Measurements from ENCODE around the gene SLC49A3. TPM values are rescaled to one million over a fixed set of nuclear protein-coding genes. Genes with fewer than 3 reads are reported as not detected.

The SLC49A3 gene
- total RNA-seq, 1 experiment from 2014 or later = 0.47 TPM

DNA sequence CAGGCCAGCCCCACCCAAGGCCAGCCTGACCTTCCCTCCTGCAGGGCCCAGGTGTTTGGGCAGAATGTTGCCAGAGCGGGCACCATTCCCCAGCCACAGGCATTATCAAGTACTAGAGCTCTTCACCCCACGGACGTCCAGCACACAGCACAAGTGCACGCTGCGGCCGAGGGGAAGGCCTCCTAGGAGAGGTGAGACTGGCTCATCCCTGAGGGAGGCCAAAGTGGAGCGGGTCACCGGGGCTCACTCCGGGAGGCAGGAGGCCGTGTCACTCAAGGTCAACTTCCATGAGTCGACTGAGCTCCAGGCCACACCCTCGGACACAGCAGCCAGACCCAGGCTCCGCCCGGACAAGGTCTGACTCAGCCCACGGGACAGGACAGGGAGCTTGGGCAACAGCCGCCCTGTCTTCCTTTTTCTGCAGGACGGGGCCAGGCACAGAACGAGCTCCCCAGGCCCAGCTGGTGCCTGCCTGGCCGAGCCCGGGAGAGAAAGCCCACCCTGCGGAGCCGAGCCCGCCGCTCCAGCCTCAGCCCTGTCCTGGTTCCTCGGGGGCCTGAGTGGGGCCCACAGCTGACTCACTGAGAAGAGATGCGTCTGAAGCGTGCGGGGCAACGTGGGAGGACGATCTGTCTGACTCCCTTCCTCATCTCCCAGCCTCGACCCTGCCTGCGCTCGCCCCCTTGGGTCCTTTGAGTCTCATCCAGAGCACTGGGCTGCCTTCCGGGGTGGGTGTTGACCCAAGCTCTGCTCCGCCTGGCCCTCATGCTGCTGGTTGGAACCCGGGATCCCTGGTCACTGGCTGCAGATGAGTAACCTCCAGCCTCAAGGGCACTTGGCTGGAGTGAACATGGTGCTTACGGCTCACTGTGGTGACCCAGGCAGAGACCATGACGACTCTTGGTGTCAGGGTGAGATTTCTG lies 1.6 kb downstream of the SLC49A3 start:
- Histone ChIP-seq H3K9me3 (ENCODE audit: low read depth, low read length, poor library complexity, severe bottlenecking) (no peaks in the 10 kb centered on the region), H3K4me1 (ENCODE audit: insufficient read depth, low read length, poor library complexity, severe bottlenecking) (peaks cover 4% of the 10 kb centered on the region), H3K27me3 (replicated peaks; ENCODE audit: insufficient read depth, low read depth, low read length, poor library complexity) (no peaks in the 10 kb centered on the region), H3K4me3 (ENCODE audit: low read depth, low read length, poor library complexity, severe bottlenecking) (no peak overlapping the region), H3K36me3 (ENCODE audit: insufficient read depth, low read length, poor library complexity, severe bottlenecking) (no peaks in the 10 kb centered on the region), H3K27ac (ENCODE audit: low read depth, low read length, poor library complexity, severe bottlenecking) (no peak overlapping the region)
- CTCF ChIA-PET = no interaction called here
- intact Hi-C loops (cut with micrococcal nuclease; ENCODE audit: unreplicated experiment) = no loop called here
- TF ChIP-seq, protein P1, sequence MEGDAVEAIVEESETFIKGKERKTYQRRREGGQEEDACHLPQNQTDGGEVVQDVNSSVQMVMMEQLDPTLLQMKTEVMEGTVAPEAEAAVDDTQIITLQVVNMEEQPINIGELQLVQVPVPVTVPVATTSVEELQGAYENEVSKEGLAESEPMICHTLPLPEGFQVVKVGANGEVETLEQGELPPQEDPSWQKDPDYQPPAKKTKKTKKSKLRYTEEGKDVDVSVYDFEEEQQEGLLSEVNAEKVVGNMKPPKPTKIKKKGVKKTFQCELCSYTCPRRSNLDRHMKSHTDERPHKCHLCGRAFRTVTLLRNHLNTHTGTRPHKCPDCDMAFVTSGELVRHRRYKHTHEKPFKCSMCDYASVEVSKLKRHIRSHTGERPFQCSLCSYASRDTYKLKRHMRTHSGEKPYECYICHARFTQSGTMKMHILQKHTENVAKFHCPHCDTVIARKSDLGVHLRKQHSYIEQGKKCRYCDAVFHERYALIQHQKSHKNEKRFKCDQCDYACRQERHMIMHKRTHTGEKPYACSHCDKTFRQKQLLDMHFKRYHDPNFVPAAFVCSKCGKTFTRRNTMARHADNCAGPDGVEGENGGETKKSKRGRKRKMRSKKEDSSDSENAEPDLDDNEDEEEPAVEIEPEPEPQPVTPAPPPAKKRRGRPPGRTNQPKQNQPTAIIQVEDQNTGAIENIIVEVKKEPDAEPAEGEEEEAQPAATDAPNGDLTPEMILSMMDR (conservative IDR thresholded peaks at IDR 0.05; ENCODE audit: low read depth, low read length) = no peak
- TF ChIP-seq EZH2 (IDR thresholded peaks at IDR 0.05; ENCODE audit: borderline replicate concordance, low read depth, low read length, poor library complexity, severe bottlenecking) = no peak
- POLR2A ChIA-PET (ENCODE audit: low non-redundant PET) = no interaction called here
- no peak for DNase-seq (ENCODE audit: low spot score)
- BruUV-seq (replicated peaks) = no TSS peak

DNA sequence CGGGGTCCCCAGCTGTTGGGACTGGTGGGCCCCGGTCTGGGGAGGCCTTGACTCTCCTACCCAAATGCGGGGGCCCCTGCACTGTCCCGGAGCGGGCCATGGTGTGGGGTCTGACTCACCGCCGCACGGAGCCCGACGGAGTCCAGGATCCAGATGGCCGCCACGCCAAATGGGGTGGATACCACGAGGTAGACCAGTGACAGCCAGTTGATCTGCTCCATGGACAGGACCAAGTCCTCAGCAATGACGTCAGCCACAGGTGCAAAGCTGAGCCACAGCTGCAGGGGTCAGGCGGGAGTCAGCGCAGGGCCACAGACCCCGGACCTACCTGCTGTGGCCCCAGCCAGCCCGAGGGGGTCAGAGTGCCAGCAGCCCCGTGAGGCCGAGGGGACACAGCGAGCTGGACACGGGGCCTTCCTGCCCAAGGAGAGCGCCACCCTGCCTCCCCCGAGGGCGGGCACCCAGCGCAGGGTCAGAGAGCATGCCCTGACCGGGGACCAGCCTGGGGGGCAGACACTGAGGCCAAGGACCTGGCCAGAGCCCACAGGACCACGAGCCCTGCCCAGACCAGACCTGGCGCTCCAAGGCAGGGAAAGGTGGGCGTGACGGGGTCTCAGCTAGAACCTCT lies 2.4 kb downstream of the SLC49A3 start:
- H3K27me3 ChIP-seq (replicated peaks; ENCODE audit: insufficient read depth, low read depth, low read length, poor library complexity) = no peaks in the 10 kb centered on the region
- POLR2A ChIA-PET (ENCODE audit: low non-redundant PET) = no interaction called here
- BruUV-seq (replicated peaks) = no TSS peak
- no peak for TF ChIP-seq EZH2 (IDR thresholded peaks at IDR 0.05; ENCODE audit: borderline replicate concordance, low read depth, low read length, poor library complexity, severe bottlenecking)
- TF ChIP-seq, protein P1 (conservative IDR thresholded peaks at IDR 0.05; ENCODE audit: low read depth, low read length) = no peak
- H3K9me3 ChIP-seq (ENCODE audit: low read depth, low read length, poor library complexity, severe bottlenecking) = no peaks in the 10 kb centered on the region
- no peak for DNase-seq (ENCODE audit: low spot score)
- no peak overlapping the region for H3K27ac ChIP-seq (ENCODE audit: low read depth, low read length, poor library complexity, severe bottlenecking)
- H3K36me3 ChIP-seq (ENCODE audit: insufficient read depth, low read length, poor library complexity, severe bottlenecking) = no peaks in the 10 kb centered on the region
- intact Hi-C loops (cut with micrococcal nuclease; ENCODE audit: unreplicated experiment) = no loop called here
- H3K4me1 ChIP-seq (ENCODE audit: insufficient read depth, low read length, poor library complexity, severe bottlenecking) = peaks cover 4% of the 10 kb centered on the region
- CTCF ChIA-PET = no interaction called here
- H3K4me3 ChIP-seq (ENCODE audit: low read depth, low read length, poor library complexity, severe bottlenecking) = no peak overlapping the region

DNA sequence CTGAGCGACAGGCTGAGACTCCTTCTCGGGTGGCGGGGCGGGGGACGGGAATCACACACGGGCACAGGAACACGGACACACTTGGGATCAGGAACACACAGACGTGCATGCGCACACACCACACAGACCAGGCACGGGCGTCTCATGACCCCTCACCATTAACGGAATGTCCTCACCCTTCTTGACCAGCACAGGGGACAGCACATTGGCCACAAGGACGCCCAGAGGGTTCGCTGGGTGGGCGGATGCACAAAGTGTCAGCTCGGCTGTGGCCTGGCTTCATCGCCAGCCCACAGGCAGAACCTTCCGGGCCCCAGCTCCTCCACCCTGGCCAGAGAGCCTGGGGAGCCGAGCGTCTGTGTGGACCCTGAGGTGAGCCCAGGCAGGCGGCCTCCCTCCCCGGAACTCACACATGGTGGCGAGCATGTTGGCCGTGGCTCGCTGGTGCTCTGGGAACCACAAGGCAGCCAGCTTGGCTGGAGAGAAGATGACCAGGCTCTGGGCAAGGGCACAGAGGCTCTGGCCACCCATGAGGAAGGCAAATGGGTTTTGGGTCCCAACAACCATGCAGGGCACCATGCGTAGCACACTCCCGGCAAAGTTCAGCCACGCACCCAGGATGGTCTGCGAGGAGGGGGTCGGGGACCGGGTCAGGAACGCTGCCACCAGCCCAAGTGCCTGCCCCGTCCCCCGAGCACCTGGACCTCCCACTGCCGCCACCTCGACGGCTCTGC lies 3.1 kb downstream of the SLC49A3 start:
- H3K27ac ChIP-seq (ENCODE audit: low read depth, low read length, poor library complexity, severe bottlenecking) = no peak overlapping the region
- no peaks in the 10 kb centered on the region for H3K36me3 ChIP-seq (ENCODE audit: insufficient read depth, low read length, poor library complexity, severe bottlenecking)
- peaks cover 4% of the 10 kb centered on the region for H3K4me1 ChIP-seq (ENCODE audit: insufficient read depth, low read length, poor library complexity, severe bottlenecking)
- no TSS peak for BruUV-seq (replicated peaks)
- H3K27me3 ChIP-seq (replicated peaks; ENCODE audit: insufficient read depth, low read depth, low read length, poor library complexity) = no peaks in the 10 kb centered on the region
- CTCF ChIA-PET = no interaction called here
- TF ChIP-seq, protein P1 (conservative IDR thresholded peaks at IDR 0.05; ENCODE audit: low read depth, low read length) = no peak
- TF ChIP-seq EZH2 (IDR thresholded peaks at IDR 0.05; ENCODE audit: borderline replicate concordance, low read depth, low read length, poor library complexity, severe bottlenecking) = no peak
- intact Hi-C loops (cut with micrococcal nuclease; ENCODE audit: unreplicated experiment) = no loop called here
- DNase-seq (ENCODE audit: low spot score) = no peak
- no peaks in the 10 kb centered on the region for H3K9me3 ChIP-seq (ENCODE audit: low read depth, low read length, poor library complexity, severe bottlenecking)
- H3K4me3 ChIP-seq (ENCODE audit: low read depth, low read length, poor library complexity, severe bottlenecking) = no peak overlapping the region
- POLR2A ChIA-PET (ENCODE audit: low non-redundant PET) = no interaction called here

Data from A673 (cell line).